ENCODE results near the gene C11orf97.

DNA sequence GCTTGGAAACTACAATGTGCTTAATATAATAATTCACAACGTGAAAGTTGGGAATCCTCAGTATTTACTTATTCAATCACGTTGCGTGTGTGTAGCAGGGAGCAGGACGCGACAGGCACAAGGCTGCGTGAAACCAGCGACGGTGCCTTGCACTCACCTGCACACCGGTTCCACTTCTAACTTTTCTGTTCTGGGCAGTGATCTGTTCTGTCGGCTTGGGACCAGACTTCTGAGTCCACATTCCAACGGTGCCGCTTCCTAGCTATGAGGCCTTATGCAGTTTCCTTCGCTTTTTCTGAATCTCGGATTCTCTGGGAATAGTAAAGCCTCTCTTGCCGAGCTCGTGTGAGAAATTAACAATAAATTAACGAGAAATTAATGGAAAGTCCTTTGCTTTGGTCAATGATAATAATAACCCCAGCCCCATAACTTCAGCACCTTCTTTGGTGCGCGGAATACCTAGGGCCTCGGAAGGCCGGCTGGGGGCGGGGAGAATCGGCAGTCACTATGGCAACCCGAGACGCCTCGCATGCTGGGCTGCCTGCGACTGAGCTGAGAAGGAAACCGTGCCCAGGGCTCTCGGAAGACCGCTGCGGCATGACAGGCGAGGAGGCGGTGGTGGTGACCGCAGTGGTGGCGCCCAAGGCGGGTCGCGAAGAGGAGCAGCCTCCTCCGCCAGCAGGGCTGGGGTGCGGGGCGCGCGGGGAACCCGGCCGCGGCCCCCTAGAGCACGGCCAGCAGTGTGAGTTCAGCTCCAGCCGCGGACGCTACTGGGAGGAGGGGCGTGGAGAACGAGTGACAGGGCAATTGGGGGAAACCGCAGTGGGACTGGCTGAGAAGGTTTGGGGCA lies at the start of gene C11orf97:
- TF ChIP-seq, protein P1, sequence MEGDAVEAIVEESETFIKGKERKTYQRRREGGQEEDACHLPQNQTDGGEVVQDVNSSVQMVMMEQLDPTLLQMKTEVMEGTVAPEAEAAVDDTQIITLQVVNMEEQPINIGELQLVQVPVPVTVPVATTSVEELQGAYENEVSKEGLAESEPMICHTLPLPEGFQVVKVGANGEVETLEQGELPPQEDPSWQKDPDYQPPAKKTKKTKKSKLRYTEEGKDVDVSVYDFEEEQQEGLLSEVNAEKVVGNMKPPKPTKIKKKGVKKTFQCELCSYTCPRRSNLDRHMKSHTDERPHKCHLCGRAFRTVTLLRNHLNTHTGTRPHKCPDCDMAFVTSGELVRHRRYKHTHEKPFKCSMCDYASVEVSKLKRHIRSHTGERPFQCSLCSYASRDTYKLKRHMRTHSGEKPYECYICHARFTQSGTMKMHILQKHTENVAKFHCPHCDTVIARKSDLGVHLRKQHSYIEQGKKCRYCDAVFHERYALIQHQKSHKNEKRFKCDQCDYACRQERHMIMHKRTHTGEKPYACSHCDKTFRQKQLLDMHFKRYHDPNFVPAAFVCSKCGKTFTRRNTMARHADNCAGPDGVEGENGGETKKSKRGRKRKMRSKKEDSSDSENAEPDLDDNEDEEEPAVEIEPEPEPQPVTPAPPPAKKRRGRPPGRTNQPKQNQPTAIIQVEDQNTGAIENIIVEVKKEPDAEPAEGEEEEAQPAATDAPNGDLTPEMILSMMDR (IDR thresholded peaks at IDR 0.05; ENCODE audit: extremely low read depth in 1 of 2, insufficient read depth in 1 of 2, low read depth in 1 of 2, low read length in 2 of 2): no peak
- no peak for TF ChIP-seq POLR2A (IDR thresholded peaks at IDR 0.05; ENCODE audit: low read depth, low read length)
- no peak for TF ChIP-seq EZH2 (IDR thresholded peaks at IDR 0.05; ENCODE audit: borderline replicate concordance, low read depth, low read length, severe bottlenecking)
- TF ChIP-seq POLR2AphosphoS5 (IDR thresholded peaks at IDR 0.05; ENCODE audit: insufficient read depth, low read depth, low read length): no peak
